KMS-11 (cell line): ENCODE results near the gene VCPKMT.

ENCODE experiments used
- H2AFZ ChIP-seq: fragments of 200-600 bp; sonication (generic); 2 replicates; pipeline ENCODE4 v1.6.1; 2016; ENCODE audit warnings: antibody characterized with exemption, mixed run types, low read depth
- H3K27ac ChIP-seq: fragments of 200-600 bp; sonication (generic); 2 replicates; pipeline ENCODE4 v1.6.1; 2016; ENCODE audit warnings: mild to moderate bottlenecking, mixed run types
- H3K27me3 ChIP-seq: fragments of 200-600 bp; sonication (generic); 2 replicates; pipeline ENCODE4 v1.6.1; 2017; ENCODE audit warnings: mild to moderate bottlenecking, low read depth, mixed run types, moderate library complexity; ENCODE audit not compliant: insufficient read depth
- H3K36me3 ChIP-seq: fragments of 200-600 bp; sonication (generic); 2 replicates; pipeline ENCODE4 v1.6.1; 2017; ENCODE audit warnings: mild to moderate bottlenecking, mixed run types; ENCODE audit not compliant: insufficient read depth
- H3K4me1 ChIP-seq: fragments of 200-600 bp; sonication (generic); 2 replicates; pipeline ENCODE4 v1.6.1; 2016; ENCODE audit warnings: mild to moderate bottlenecking, low read depth, mixed run types; ENCODE audit not compliant: poor library complexity, severe bottlenecking
- H3K4me2 ChIP-seq: fragments of 200-600 bp; sonication (generic); 2 replicates; pipeline ENCODE4 v1.7.0; 2016; ENCODE audit warnings: mild to moderate bottlenecking, mixed run types
- H3K4me3 ChIP-seq: fragments of 200-600 bp; sonication (generic); IDR thresholded peaks from 2 replicates; pipeline ENCODE4 v1.6.1; 2017; ENCODE audit warnings: low read depth, low read length, mixed read lengths; ENCODE audit not compliant: insufficient read depth
- H3K79me2 ChIP-seq: fragments of 200-600 bp; sonication (generic); 2 replicates; pipeline ENCODE4 v1.6.1; 2016; ENCODE audit warnings: low read depth, mixed run types; ENCODE audit not compliant: insufficient read depth
- H3K9ac ChIP-seq: fragments of 200-600 bp; sonication (generic); 2 replicates; pipeline ENCODE4 v1.6.1; 2016; ENCODE audit warnings: mild to moderate bottlenecking, mixed run types
- H4K20me1 ChIP-seq: fragments of 200-600 bp; sonication (generic); 2 replicates; pipeline ENCODE4 v1.6.1; 2016; ENCODE audit warnings: mild to moderate bottlenecking, mixed run types; ENCODE audit not compliant: insufficient read depth
- CTCF ChIP-seq: fragments of 200-600 bp; sonication (generic); conservative IDR thresholded peaks from 2 replicates; pipeline ENCODE4 v1.6.1; 2017; ENCODE audit warnings: low read depth, mild to moderate bottlenecking, antibody characterized with exemption, low read length, moderate library complexity, mixed read lengths

Gene VCPKMT

GRCh38 chr14:50100805-50101204, 15.6 kb downstream of the VCPKMT start:
- Histone ChIP-seq H3K9ac (no peak overlapping the region), H4K20me1 (no peaks in the 10 kb centered on the region), H3K4me1 (peaks cover 54% of the 10 kb centered on the region), H3K27ac (no peak overlapping the region), H3K4me2 (no peak overlapping the region), H3K27me3 (no peaks in the 10 kb centered on the region), H2AFZ (no peak overlapping the region), H3K4me3 (no peak overlapping the region), H3K36me3 (no peaks in the 10 kb centered on the region), H3K79me2 (no peaks in the 10 kb centered on the region)
- TF ChIP-seq CTCF: no peak

GRCh38 chr14:50099335-50099734, 17.0 kb downstream of the VCPKMT start:
- no peaks in the 10 kb centered on the region for H3K27me3 ChIP-seq
- no peak overlapping the region for H3K4me3 ChIP-seq
- no peak overlapping the region for H3K9ac ChIP-seq
- no peaks in the 10 kb centered on the region for H3K79me2 ChIP-seq
- H4K20me1 ChIP-seq: no peaks in the 10 kb centered on the region
- H3K27ac ChIP-seq: no peak overlapping the region
- H3K4me1 ChIP-seq: peaks cover 52% of the 10 kb centered on the region
- H2AFZ ChIP-seq: no peak overlapping the region
- no peaks in the 10 kb centered on the region for H3K36me3 ChIP-seq
- no peak for TF ChIP-seq CTCF
- no peak overlapping the region for H3K4me2 ChIP-seq

- H3K4me2 ChIP-seq: no peak overlapping the region
- no peak for TF ChIP-seq CTCF
- no peak overlapping the region for H3K27ac ChIP-seq
- peaks cover 40% of the 10 kb centered on the region for H3K4me1 ChIP-seq
- no peak overlapping the region for H3K9ac ChIP-seq
- no peak overlapping the region for H3K4me3 ChIP-seq
- no peaks in the 10 kb centered on the region for H3K36me3 ChIP-seq
- no peaks in the 10 kb centered on the region for H3K79me2 ChIP-seq
- H3K27me3 ChIP-seq: no peaks in the 10 kb centered on the region
- no peaks in the 10 kb centered on the region for H4K20me1 ChIP-seq
- no peak overlapping the region for H2AFZ ChIP-seq
Measured at GRCh38 chr14:50095895-50096294, 20.5 kb downstream of the VCPKMT start.

- Histone ChIP-seq H3K4me1 (peaks cover 28% of the 10 kb centered on the region), H3K36me3 (no peaks in the 10 kb centered on the region), H2AFZ (no peak overlapping the region), H4K20me1 (no peaks in the 10 kb centered on the region), H3K9ac (no peak overlapping the region), H3K79me2 (no peaks in the 10 kb centered on the region), H3K27ac (no peak overlapping the region), H3K4me2 (no peak overlapping the region), H3K27me3 (no peaks in the 10 kb centered on the region), H3K4me3 (no peak overlapping the region)
- no peak for TF ChIP-seq CTCF
Measured at GRCh38 chr14:50094056-50094755, 22.2 kb downstream of the VCPKMT start.
